DOHH2 (cell line): ENCODE measurements around the gene EDEM3.
"Not testable (repeated sequence)": the region's sequence is repeated elsewhere in the genome, so short reads cannot be mapped to it uniquely, and the experiment has no call there.

Experiments
- H3F3A ChIP-seq: fragments of 200-600 bp; sonication (generic), shearing (Covaris generic); 2 replicates; pipeline ENCODE4 v1.6.0; 2016; ENCODE audit warnings: antibody characterized with exemption, mild to moderate bottlenecking; ENCODE audit not compliant: control insufficient read depth, insufficient read depth
- H3K27ac ChIP-seq: fragments of 200-600 bp; sonication (generic); 2 replicates; pipeline ENCODE4 v1.5.1; 2014; ENCODE audit warnings: low read depth, mild to moderate bottlenecking, low read length, moderate library complexity
- H3K27me3 ChIP-seq: fragments of 200-600 bp; sonication (generic); 2 replicates; pipeline ENCODE4 v1.6.1; 2014; ENCODE audit warnings: mild to moderate bottlenecking, low read length, mixed read lengths; ENCODE audit not compliant: control insufficient read depth
- H3K36me3 ChIP-seq: fragments of 200-600 bp; sonication (generic); 2 replicates; pipeline ENCODE4 v1.6.1; 2014; ENCODE audit warnings: mild to moderate bottlenecking, low read length, moderate library complexity, mixed read lengths; ENCODE audit not compliant: control insufficient read depth
- H3K4me1 ChIP-seq: fragments of 200-600 bp; sonication (generic); 2 replicates; pipeline ENCODE4 v1.6.1; 2014; ENCODE audit warnings: mild to moderate bottlenecking, low read length, mixed read lengths; ENCODE audit not compliant: control insufficient read depth
- H3K4me2 ChIP-seq: fragments of 200-600 bp; sonication (generic); 2 replicates; pipeline ENCODE4 v1.6.0; 2014; ENCODE audit warnings: mild to moderate bottlenecking, low read length, moderate library complexity
- H3K4me3 ChIP-seq: fragments of 200-600 bp; sonication (generic); 2 replicates; pipeline ENCODE4 v1.5.1; 2014; ENCODE audit warnings: mild to moderate bottlenecking, low read length, mixed read lengths
- H3K79me2 ChIP-seq: fragments of 200-600 bp; sonication (generic); 2 replicates; pipeline ENCODE4 v1.6.1; 2014; ENCODE audit warnings: mild to moderate bottlenecking, low read length, mixed read lengths; ENCODE audit not compliant: control insufficient read depth
- H3K9me2 ChIP-seq: fragments of 200-600 bp; sonication (generic); replicated peaks from 2 replicates; pipeline ENCODE4 v1.6.1; 2014; ENCODE audit warnings: mild to moderate bottlenecking, low read length, mixed read lengths; ENCODE audit not compliant: control insufficient read depth
- H3K9me3 ChIP-seq: fragments of 200-600 bp; sonication (generic); 2 replicates; pipeline ENCODE4 v1.6.1; 2014; ENCODE audit warnings: antibody characterized with exemption, low read length, mixed read lengths; ENCODE audit not compliant: control insufficient read depth, insufficient read depth
- H4K20me1 ChIP-seq: fragments of 200-600 bp; sonication (generic); 2 replicates; pipeline ENCODE4 v1.6.0; 2014; ENCODE audit warnings: low read depth, mild to moderate bottlenecking, antibody characterized with exemption, low read length, moderate library complexity; ENCODE audit not compliant: control insufficient read depth, insufficient read depth
- EZH2phosphoT487 ChIP-seq: fragments of 200-600 bp; sonication (generic); IDR thresholded peaks from 2 replicates; pipeline ENCODE4 v1.6.1; 2017; ENCODE audit warnings: borderline replicate concordance, mild to moderate bottlenecking, antibody characterized with exemption, low read length, moderate library complexity, mixed read lengths
- TF ChIP-seq, protein P1 (sequence below): fragments of 200-600 bp; sonication (generic); IDR thresholded peaks from one replicate; pipeline ENCODE4 v1.5.1; 2014; ENCODE audit warnings: antibody characterized with exemption, mild to moderate bottlenecking, low read depth, low read length; ENCODE audit not compliant: poor library complexity, severe bottlenecking

Gene EDEM3

DNA sequence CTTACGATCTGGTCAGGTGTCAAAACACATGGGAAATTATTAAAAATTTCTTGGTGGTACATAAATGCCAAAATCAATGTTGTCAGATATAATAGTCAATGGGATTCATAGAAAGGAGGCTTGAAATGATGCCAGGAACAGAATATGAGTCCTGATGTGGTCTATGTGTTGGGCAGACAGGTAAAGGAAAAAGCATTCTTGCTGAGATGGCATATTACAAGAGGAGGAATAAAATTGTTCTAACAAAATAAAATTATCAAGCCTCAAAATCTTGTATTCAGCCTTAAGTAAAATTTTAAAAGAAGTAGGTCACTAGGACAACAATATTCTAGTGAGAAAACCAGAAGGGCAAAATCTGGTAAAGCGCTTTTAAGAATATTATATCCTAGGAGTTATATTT, 30.9 kb upstream of the EDEM3 start:
- Histone ChIP-seq H3K9me3 (peaks cover 9% of the 10 kb centered on the region; the same call in 1 of the 2 replicates), H3K27ac (no peak overlapping the region), H4K20me1 (no peaks in the 10 kb centered on the region), H3K36me3 (no peaks in the 10 kb centered on the region), H3K79me2 (no peaks in the 10 kb centered on the region), H3K9me2 (no peaks in the 10 kb centered on the region), H3K4me3 (no peak overlapping the region), H3K4me1 (no peaks in the 10 kb centered on the region), H3K27me3 (no peaks in the 10 kb centered on the region), H3K4me2 (no peak overlapping the region), H3F3A (no peaks in the 10 kb centered on the region)
- TF ChIP-seq, protein P1, sequence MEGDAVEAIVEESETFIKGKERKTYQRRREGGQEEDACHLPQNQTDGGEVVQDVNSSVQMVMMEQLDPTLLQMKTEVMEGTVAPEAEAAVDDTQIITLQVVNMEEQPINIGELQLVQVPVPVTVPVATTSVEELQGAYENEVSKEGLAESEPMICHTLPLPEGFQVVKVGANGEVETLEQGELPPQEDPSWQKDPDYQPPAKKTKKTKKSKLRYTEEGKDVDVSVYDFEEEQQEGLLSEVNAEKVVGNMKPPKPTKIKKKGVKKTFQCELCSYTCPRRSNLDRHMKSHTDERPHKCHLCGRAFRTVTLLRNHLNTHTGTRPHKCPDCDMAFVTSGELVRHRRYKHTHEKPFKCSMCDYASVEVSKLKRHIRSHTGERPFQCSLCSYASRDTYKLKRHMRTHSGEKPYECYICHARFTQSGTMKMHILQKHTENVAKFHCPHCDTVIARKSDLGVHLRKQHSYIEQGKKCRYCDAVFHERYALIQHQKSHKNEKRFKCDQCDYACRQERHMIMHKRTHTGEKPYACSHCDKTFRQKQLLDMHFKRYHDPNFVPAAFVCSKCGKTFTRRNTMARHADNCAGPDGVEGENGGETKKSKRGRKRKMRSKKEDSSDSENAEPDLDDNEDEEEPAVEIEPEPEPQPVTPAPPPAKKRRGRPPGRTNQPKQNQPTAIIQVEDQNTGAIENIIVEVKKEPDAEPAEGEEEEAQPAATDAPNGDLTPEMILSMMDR = no peak
- no peak for TF ChIP-seq EZH2phosphoT487

DNA sequence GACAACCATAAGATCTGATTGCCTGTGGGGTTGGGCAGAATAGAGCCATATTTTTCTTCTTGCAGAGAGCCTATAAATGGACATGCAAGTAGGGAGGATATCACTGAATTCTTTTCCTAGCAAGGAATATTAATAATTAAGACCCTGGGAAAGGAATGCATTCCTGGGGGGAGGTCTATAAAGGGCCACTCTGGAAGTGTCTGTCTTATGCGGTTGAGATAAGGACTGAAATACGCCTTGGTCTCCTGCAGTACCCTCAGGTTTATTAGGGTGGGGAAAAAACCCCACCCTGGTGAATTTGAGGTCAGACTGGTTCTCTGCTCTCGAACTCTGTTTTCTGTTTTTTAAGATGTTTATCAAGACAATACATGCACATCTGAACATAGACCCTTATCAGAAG, 29.1 kb upstream of the EDEM3 start:
- H3F3A ChIP-seq, H3K27ac ChIP-seq: not testable (repeated sequence)

DNA sequence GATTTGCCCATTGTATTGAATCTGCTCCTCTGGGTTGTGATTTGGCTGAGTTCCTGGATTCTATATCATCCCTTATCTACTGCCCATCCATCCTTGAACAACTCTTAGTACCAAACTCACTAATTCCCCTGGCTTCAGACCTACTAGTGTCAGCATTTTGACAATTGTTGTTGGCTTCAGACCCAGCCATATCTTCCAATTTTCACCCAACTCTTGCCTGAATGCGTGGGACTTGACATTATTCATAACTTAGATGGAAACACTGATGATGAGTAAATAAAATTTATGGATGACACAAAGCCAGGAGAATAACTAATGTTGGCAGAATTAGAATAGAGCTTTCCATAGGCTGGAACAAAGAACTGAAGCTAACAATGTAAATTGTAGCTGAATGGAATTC, 27.3 kb upstream of the EDEM3 start:
- no peaks in the 10 kb centered on the region for H3K79me2 ChIP-seq
- H3K4me1 ChIP-seq = no peaks in the 10 kb centered on the region
- no peak overlapping the region for H3K4me3 ChIP-seq

More for the DNA sequence above, 29.1 kb upstream of the EDEM3 start:
- not testable (repeated sequence) for H3K4me2 ChIP-seq, H3K4me1 ChIP-seq, H3K36me3 ChIP-seq, H3K9me3 ChIP-seq, H4K20me1 ChIP-seq, H3K4me3 ChIP-seq, H3K79me2 ChIP-seq, H3K27me3 ChIP-seq, H3K9me2 ChIP-seq

DNA sequence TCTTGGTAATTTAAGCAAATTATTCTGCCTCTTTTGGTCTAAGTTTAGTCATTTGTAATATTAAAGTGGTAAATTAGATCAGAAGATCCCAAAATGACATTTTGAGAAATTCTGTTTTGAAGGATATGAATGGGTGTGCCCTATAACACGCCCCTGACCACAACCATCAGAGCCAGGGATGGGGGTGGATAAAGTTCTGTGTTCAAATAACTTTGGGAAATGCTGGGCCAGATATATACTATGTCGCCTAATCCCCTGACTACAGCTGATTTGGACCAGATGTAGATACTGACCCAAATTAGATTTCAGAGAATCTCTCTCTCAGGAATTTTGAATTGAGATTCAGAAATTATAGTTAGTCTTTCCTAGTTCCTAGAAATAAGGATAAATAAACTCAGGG, 21.2 kb upstream of the EDEM3 start:
- Histone ChIP-seq H3K36me3 (no peaks in the 10 kb centered on the region), H3K9me2 (no peaks in the 10 kb centered on the region), H3K4me1 (no peaks in the 10 kb centered on the region; the same call in 1 of the 2 replicates), H3K79me2 (no peaks in the 10 kb centered on the region), H4K20me1 (no peaks in the 10 kb centered on the region), H3K9me3 (no peaks in the 10 kb centered on the region), H3K27ac (no peak overlapping the region), H3K27me3 (no peaks in the 10 kb centered on the region), H3K4me2 (no peak overlapping the region), H3K4me3 (no peak overlapping the region), H3F3A (no peaks in the 10 kb centered on the region)
- no peak for TF ChIP-seq EZH2phosphoT487
- TF ChIP-seq, protein P1 = no peak

More for the DNA sequence above, 27.3 kb upstream of the EDEM3 start:
- no peaks in the 10 kb centered on the region for H4K20me1 ChIP-seq
- no peaks in the 10 kb centered on the region for H3K9me2 ChIP-seq
- no peak overlapping the region for H3K4me2 ChIP-seq
- TF ChIP-seq EZH2phosphoT487 = no peak
- TF ChIP-seq, protein P1 = no peak
- H3K9me3 ChIP-seq = peaks cover 9% of the 10 kb centered on the region; the same call in 1 of the 2 replicates
- H3F3A ChIP-seq = no peaks in the 10 kb centered on the region
- no peaks in the 10 kb centered on the region for H3K36me3 ChIP-seq
- H3K27me3 ChIP-seq = no peaks in the 10 kb centered on the region
- H3K27ac ChIP-seq = no peak overlapping the region
